ENCODE results near the gene ACACB. TPM values are rescaled to one million over a fixed set of nuclear protein-coding genes. Genes with fewer than 3 reads are reported as not detected.

ACACB gene
- total RNA-seq, 1 experiment from 2014 or later: 8.2 TPM

GRCh38 chr12:109218996-109219395 lies 102.6 kb downstream of the ACACB start:
- Histone ChIP-seq H3K9me3 (ENCODE audit: low read depth, low read length, poor library complexity, severe bottlenecking) (no peaks in the 10 kb centered on the region), H3K36me3 (ENCODE audit: insufficient read depth, low read length, poor library complexity, severe bottlenecking) (no peaks in the 10 kb centered on the region), H3K4me1 (ENCODE audit: insufficient read depth, low read length, poor library complexity, severe bottlenecking) (no peaks in the 10 kb centered on the region), H3K27ac (ENCODE audit: low read depth, low read length, poor library complexity, severe bottlenecking) (no peak overlapping the region), H3K4me3 (ENCODE audit: low read depth, low read length, poor library complexity, severe bottlenecking) (no peak overlapping the region), H3K27me3 (replicated peaks; ENCODE audit: insufficient read depth, low read depth, low read length, poor library complexity) (no peaks in the 10 kb centered on the region)
- CTCF ChIA-PET: no interaction called here
- TF ChIP-seq EZH2 (IDR thresholded peaks at IDR 0.05; ENCODE audit: borderline replicate concordance, low read depth, low read length, poor library complexity, severe bottlenecking): no peak
- intact Hi-C loops (cut with micrococcal nuclease; ENCODE audit: unreplicated experiment): no loop called here
- no peak for DNase-seq (ENCODE audit: low spot score)
- BruUV-seq (replicated peaks): no TSS peak
- POLR2A ChIA-PET (ENCODE audit: low non-redundant PET): no interaction called here

- Histone ChIP-seq H3K36me3 (ENCODE audit: insufficient read depth, low read length, poor library complexity, severe bottlenecking) (no peaks in the 10 kb centered on the region), H3K27me3 (replicated peaks; ENCODE audit: insufficient read depth, low read depth, low read length, poor library complexity) (no peaks in the 10 kb centered on the region), H3K9me3 (ENCODE audit: low read depth, low read length, poor library complexity, severe bottlenecking) (no peaks in the 10 kb centered on the region), H3K4me1 (ENCODE audit: insufficient read depth, low read length, poor library complexity, severe bottlenecking) (no peaks in the 10 kb centered on the region), H3K27ac (ENCODE audit: low read depth, low read length, poor library complexity, severe bottlenecking) (no peak overlapping the region), H3K4me3 (ENCODE audit: low read depth, low read length, poor library complexity, severe bottlenecking) (no peak overlapping the region)
- TF ChIP-seq CTCF (conservative IDR thresholded peaks at IDR 0.05; ENCODE audit: low read depth, low read length) (no peak), EZH2 (IDR thresholded peaks at IDR 0.05; ENCODE audit: borderline replicate concordance, low read depth, low read length, poor library complexity, severe bottlenecking) (no peak)
- DNase-seq (ENCODE audit: low spot score): no peak
- intact Hi-C loops (cut with micrococcal nuclease; ENCODE audit: unreplicated experiment): no loop called here
- no TSS peak for BruUV-seq (replicated peaks)
- POLR2A ChIA-PET (ENCODE audit: low non-redundant PET): no interaction called here
- CTCF ChIA-PET: no interaction called here
Measured at GRCh38 chr12:109219938-109220337, 103.6 kb downstream of the ACACB start.

GRCh38 chr12:109221277-109221931 lies 105.0 kb downstream of the ACACB start:
- H3K27me3 ChIP-seq (replicated peaks; ENCODE audit: insufficient read depth, low read depth, low read length, poor library complexity): no peaks in the 10 kb centered on the region
- H3K4me1 ChIP-seq (ENCODE audit: insufficient read depth, low read length, poor library complexity, severe bottlenecking): no peaks in the 10 kb centered on the region
- no peaks in the 10 kb centered on the region for H3K36me3 ChIP-seq (ENCODE audit: insufficient read depth, low read length, poor library complexity, severe bottlenecking)
- TF ChIP-seq CTCF (conservative IDR thresholded peaks at IDR 0.05; ENCODE audit: low read depth, low read length): no peak
- no peak for TF ChIP-seq EZH2 (IDR thresholded peaks at IDR 0.05; ENCODE audit: borderline replicate concordance, low read depth, low read length, poor library complexity, severe bottlenecking)
- CTCF ChIA-PET: interaction anchor here (0.7 kb wide), 1 partner anchor 14 kb away, joined by 6 read pairs; no protein-coding TSS in a partner anchor
- no peaks in the 10 kb centered on the region for H3K9me3 ChIP-seq (ENCODE audit: low read depth, low read length, poor library complexity, severe bottlenecking)
- intact Hi-C loops (cut with micrococcal nuclease; ENCODE audit: unreplicated experiment): no loop called here
- DNase-seq (ENCODE audit: low spot score): no peak
- H3K27ac ChIP-seq (ENCODE audit: low read depth, low read length, poor library complexity, severe bottlenecking): no peak overlapping the region
- BruUV-seq (replicated peaks): no TSS peak
- POLR2A ChIA-PET (ENCODE audit: low non-redundant PET): no interaction called here
- no peak overlapping the region for H3K4me3 ChIP-seq (ENCODE audit: low read depth, low read length, poor library complexity, severe bottlenecking)

- intact Hi-C loops (cut with micrococcal nuclease; ENCODE audit: unreplicated experiment): no loop called here
- DNase-seq (ENCODE audit: low spot score): no peak
- no peaks in the 10 kb centered on the region for H3K9me3 ChIP-seq (ENCODE audit: low read depth, low read length, poor library complexity, severe bottlenecking)
- no TSS peak for BruUV-seq (replicated peaks)
- H3K27ac ChIP-seq (ENCODE audit: low read depth, low read length, poor library complexity, severe bottlenecking): no peak overlapping the region
- ChIA-PET POLR2A (ENCODE audit: low non-redundant PET) (no interaction called here), CTCF (interaction anchor here (0.7 kb wide), 1 partner anchor 14 kb away, joined by 6 read pairs; no protein-coding TSS in a partner anchor)
- H3K27me3 ChIP-seq (replicated peaks; ENCODE audit: insufficient read depth, low read depth, low read length, poor library complexity): no peaks in the 10 kb centered on the region
- no peak for TF ChIP-seq EZH2 (IDR thresholded peaks at IDR 0.05; ENCODE audit: borderline replicate concordance, low read depth, low read length, poor library complexity, severe bottlenecking)
- TF ChIP-seq CTCF (conservative IDR thresholded peaks at IDR 0.05; ENCODE audit: low read depth, low read length): no peak
- no peaks in the 10 kb centered on the region for H3K4me1 ChIP-seq (ENCODE audit: insufficient read depth, low read length, poor library complexity, severe bottlenecking)
- no peaks in the 10 kb centered on the region for H3K36me3 ChIP-seq (ENCODE audit: insufficient read depth, low read length, poor library complexity, severe bottlenecking)
- H3K4me3 ChIP-seq (ENCODE audit: low read depth, low read length, poor library complexity, severe bottlenecking): no peak overlapping the region
Measured at GRCh38 chr12:109222062-109222461, 105.7 kb downstream of the ACACB start.

Measured in A673 (cell line).